Activated naive CD8-positive, alpha-beta T cell treated with anti-CD3 and anti-CD28 coated beads, Interleukin-2, amount 50 U/mL, for 16 hours (primary cell): Measurements from ENCODE around the gene TRNP1.

ENCODE experiments used
- DNase-seq: peaks from one replicate; pipeline ENCODE4 v3.0.0-alpha.2; 2020; ENCODE audit warnings: low read depth, low spot score

The TRNP1 gene

GRCh38 chr1:27026621-27027574 lies 33.4 kb downstream of the TRNP1 start:
- DNase-seq, result no peak

- no peak for DNase-seq
These were observed 34.2 kb downstream of the TRNP1 start for GRCh38 chr1:27027575-27028250.

GRCh38 chr1:27029517-27029916 lies 36.0 kb downstream of the TRNP1 start:
- no peak for DNase-seq

- DNase-seq, result no peak
These were observed 38.0 kb downstream of the TRNP1 start for GRCh38 chr1:27031235-27032118.

- no peak for DNase-seq
These were observed 38.6 kb downstream of the TRNP1 start for GRCh38 chr1:27032119-27032461.

- DNase-seq, result no peak
These were observed 39.7 kb downstream of the TRNP1 start for GRCh38 chr1:27033043-27033746.

GRCh38 chr1:27035344-27035743 lies 41.9 kb downstream of the TRNP1 start:
- no peak for DNase-seq

- DNase-seq, result no peak
These were observed 43.2 kb downstream of the TRNP1 start for GRCh38 chr1:27036718-27037117.

GRCh38 chr1:27037518-27037917 lies 44.0 kb downstream of the TRNP1 start:
- DNase-seq, result no peak

- DNase-seq, result no peak
These were observed 44.5 kb downstream of the TRNP1 start for GRCh38 chr1:27038020-27038419.

GRCh38 chr1:27042670-27043069 lies 49.2 kb downstream of the TRNP1 start:
- no peak for DNase-seq

GRCh38 chr1:27044613-27045151 lies 51.2 kb downstream of the TRNP1 start:
- DNase-seq, result peak; percentile 78

- DNase-seq, result peak; percentile 48
These were observed 52.6 kb downstream of the TRNP1 start for GRCh38 chr1:27045973-27046558.

GRCh38 chr1:27047914-27048313 lies 54.4 kb downstream of the TRNP1 start:
- DNase-seq, result no peak

- DNase-seq, result no peak
These were observed 55.6 kb downstream of the TRNP1 start for GRCh38 chr1:27049100-27049499.

- no peak for DNase-seq
These were observed 56.1 kb downstream of the TRNP1 start for GRCh38 chr1:27049607-27050006.
